ENCODE results near the gene RAB3IL1. TPM values are rescaled to one million over a fixed set of nuclear protein-coding genes. Genes with fewer than 3 reads are reported as not detected.

Gene RAB3IL1
- total RNA-seq, 1 experiment from 2014 or later = 18.1 TPM

DNA sequence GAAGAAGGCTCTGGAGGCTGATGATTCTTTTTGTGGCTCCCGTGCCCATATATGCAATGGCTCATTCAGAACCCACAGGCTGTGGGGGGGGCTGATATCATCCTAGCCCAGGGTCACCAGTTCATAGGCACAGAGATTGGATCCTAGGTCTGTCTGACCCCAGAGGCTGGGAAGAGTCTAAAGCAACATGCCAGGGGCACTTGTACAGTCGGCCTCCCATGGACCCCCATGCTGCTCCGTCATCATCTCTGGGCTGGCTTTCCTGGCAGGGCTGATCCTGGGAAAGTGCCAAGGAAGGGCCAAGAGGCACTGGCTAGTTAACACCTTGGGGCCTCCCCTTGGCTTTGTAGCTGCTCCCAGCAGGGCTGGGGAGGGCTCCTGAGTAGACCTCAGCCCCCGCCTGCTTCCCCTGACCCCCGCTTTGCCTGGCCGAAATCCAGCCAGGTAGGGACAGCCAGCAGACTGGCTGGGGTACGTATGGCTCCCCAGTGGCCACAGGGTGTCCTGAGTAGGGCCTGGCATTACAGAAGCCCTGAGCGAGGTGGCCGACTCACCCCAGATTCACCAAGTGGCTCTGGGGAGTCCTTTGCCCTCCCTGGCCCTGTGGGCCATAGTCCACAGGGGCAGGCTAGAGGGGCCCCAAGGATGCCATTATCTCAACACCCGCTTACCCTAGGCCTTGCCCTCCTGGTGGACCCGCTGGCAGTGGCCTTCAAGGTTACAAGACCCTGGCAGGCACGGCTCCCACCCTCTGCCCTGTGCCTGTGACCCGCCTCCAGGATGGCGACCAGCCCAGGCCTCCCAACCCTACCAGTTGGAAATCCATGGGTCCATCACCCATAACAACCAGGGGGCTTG lies 48.6 kb downstream of the RAB3IL1 start:
- Histone ChIP-seq H3K4me1 (ENCODE audit: control insufficient read depth in 1 of 2, insufficient read depth in 2 of 2, low read length in 2 of 2) (peaks cover 4 to 9% of the 10 kb centered on the region in 2 experiments), H3K27ac (ENCODE audit: low read depth, low read length) (no peak overlapping the region), H3K36me3 (ENCODE audit: control insufficient read depth in 1 of 2, insufficient read depth in 2 of 2, low read length in 2 of 2) (no peaks in the 10 kb centered on the region; a peak in 1 of 4 replicates), H3K4me2 (ENCODE audit: low read length) (no peak overlapping the region), H2AFZ (ENCODE audit: low read depth, low read length, poor library complexity, severe bottlenecking) (no peak overlapping the region), H3K9me3 (ENCODE audit: control insufficient read depth in 1 of 2, insufficient read depth in 1 of 2, low read depth in 1 of 2, low read length in 2 of 2) (no peaks in the 10 kb centered on the region), H4K20me1 (ENCODE audit: insufficient read depth) (no peaks in the 10 kb centered on the region), H3K27me3 (ENCODE audit: insufficient read depth, low read length) (no peaks in the 10 kb centered on the region), H3K4me3 (replicated peaks in 1 of 2; ENCODE audit: low read depth in 1 of 2, low read length in 2 of 2) (no peak overlapping the region), H3K79me2 (ENCODE audit: insufficient read depth, low read length) (no peaks in the 10 kb centered on the region), H3K9ac (ENCODE audit: low read length) (no peak overlapping the region), H3K9me2 (ENCODE audit: insufficient read depth) (no peaks in the 10 kb centered on the region)
- RAD21 ChIA-PET (ENCODE audit: low non-redundant PET in 1 of 2, low total read pairs in 2 of 2, uncharacterized antibody in 2 of 2, unreplicated experiment in 2 of 2) = no interaction called here
- intact Hi-C loops (cut with micrococcal nuclease) = no loop called here
- CTCF ChIA-PET = interaction anchor here (2.4 to 3.5 kb wide), 3 partner anchors 79 to 239 kb away, joined by 16 to 46 read pairs (median 28); no protein-coding TSS in a partner anchor
- POLR2A ChIA-PET = no interaction called here
- ATAC-seq (no peak), DNase-seq (ENCODE audit: low read depth, low spot score) (no peak)
- no TSS peak for BruUV-seq (replicated peaks)
- TF ChIP-seq CEBPB (IDR thresholded peaks at IDR 0.05; ENCODE audit: low read depth) (no peak), RAD21 (IDR thresholded peaks at IDR 0.05; ENCODE audit: low read depth) (no peak), SP1 (IDR thresholded peaks at IDR 0.05; ENCODE audit: low read depth) (no peak), ELF1 (IDR thresholded peaks at IDR 0.05; ENCODE audit: borderline replicate concordance, low read depth) (no peak), ZBTB33 (IDR thresholded peaks at IDR 0.05; ENCODE audit: extremely low read depth, insufficient replicate concordance, low read length) (no peak), JUND (IDR thresholded peaks at IDR 0.05) (no peak), ZNF274 (IDR thresholded peaks at IDR 0.05; ENCODE audit: low read depth, low read length) (no peak), POLR2AphosphoS5 (IDR thresholded peaks at IDR 0.05; ENCODE audit: low read depth, low read length) (no peak), FOSL1 (IDR thresholded peaks at IDR 0.05; ENCODE audit: low read depth) (no peak), SRF (IDR thresholded peaks at IDR 0.05; ENCODE audit: low read depth) (no peak), EGR1 (IDR thresholded peaks at IDR 0.05; ENCODE audit: low read depth) (no peak), POLR2A (IDR thresholded peaks at IDR 0.05; ENCODE audit: borderline replicate concordance, extremely low read depth, insufficient read depth, insufficient read length) (no peak), ATF3 (IDR thresholded peaks at IDR 0.05) (no peak), MAX (IDR thresholded peaks at IDR 0.05) (no peak), EZH2 (IDR thresholded peaks at IDR 0.05) (no peak), TCF7L2 (IDR thresholded peaks at IDR 0.05; ENCODE audit: borderline replicate concordance, extremely low read depth, insufficient read depth, insufficient read length) (no peak), SIN3A (IDR thresholded peaks at IDR 0.05; ENCODE audit: low read depth) (no peak), ZFX (IDR thresholded peaks at IDR 0.05) (no peak)
- TF ChIP-seq, protein P1, sequence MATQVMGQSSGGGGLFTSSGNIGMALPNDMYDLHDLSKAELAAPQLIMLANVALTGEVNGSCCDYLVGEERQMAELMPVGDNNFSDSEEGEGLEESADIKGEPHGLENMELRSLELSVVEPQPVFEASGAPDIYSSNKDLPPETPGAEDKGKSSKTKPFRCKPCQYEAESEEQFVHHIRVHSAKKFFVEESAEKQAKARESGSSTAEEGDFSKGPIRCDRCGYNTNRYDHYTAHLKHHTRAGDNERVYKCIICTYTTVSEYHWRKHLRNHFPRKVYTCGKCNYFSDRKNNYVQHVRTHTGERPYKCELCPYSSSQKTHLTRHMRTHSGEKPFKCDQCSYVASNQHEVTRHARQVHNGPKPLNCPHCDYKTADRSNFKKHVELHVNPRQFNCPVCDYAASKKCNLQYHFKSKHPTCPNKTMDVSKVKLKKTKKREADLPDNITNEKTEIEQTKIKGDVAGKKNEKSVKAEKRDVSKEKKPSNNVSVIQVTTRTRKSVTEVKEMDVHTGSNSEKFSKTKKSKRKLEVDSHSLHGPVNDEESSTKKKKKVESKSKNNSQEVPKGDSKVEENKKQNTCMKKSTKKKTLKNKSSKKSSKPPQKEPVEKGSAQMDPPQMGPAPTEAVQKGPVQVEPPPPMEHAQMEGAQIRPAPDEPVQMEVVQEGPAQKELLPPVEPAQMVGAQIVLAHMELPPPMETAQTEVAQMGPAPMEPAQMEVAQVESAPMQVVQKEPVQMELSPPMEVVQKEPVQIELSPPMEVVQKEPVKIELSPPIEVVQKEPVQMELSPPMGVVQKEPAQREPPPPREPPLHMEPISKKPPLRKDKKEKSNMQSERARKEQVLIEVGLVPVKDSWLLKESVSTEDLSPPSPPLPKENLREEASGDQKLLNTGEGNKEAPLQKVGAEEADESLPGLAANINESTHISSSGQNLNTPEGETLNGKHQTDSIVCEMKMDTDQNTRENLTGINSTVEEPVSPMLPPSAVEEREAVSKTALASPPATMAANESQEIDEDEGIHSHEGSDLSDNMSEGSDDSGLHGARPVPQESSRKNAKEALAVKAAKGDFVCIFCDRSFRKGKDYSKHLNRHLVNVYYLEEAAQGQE (IDR thresholded peaks at IDR 0.05; ENCODE audit: low read depth) = no peak
- TF ChIP-seq, protein P2, sequence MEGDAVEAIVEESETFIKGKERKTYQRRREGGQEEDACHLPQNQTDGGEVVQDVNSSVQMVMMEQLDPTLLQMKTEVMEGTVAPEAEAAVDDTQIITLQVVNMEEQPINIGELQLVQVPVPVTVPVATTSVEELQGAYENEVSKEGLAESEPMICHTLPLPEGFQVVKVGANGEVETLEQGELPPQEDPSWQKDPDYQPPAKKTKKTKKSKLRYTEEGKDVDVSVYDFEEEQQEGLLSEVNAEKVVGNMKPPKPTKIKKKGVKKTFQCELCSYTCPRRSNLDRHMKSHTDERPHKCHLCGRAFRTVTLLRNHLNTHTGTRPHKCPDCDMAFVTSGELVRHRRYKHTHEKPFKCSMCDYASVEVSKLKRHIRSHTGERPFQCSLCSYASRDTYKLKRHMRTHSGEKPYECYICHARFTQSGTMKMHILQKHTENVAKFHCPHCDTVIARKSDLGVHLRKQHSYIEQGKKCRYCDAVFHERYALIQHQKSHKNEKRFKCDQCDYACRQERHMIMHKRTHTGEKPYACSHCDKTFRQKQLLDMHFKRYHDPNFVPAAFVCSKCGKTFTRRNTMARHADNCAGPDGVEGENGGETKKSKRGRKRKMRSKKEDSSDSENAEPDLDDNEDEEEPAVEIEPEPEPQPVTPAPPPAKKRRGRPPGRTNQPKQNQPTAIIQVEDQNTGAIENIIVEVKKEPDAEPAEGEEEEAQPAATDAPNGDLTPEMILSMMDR (IDR thresholded peaks at IDR 0.05 in 2 of 3, conservative IDR thresholded peaks at IDR 0.05 in 1 of 3; ENCODE audit: borderline replicate concordance in 1 of 3, insufficient read depth in 1 of 3, low read depth in 2 of 3, low read length in 2 of 3) = no peak

Measured in HCT116 (cell line).